NCI-H2227 (cell line): ENCODE results near the gene VSIG10L.
A peak's percentile ranks its signal among the peaks of the same experiment; 100 is the strongest.

Source experiments
- DNase-seq: peaks from one replicate; lab custom pipeline; 2025; ENCODE audit not compliant: unreplicated experiment; lab: John Stamatoyannopoulos, UW

Gene VSIG10L

GRCh38 chr19:51318687-51319648, 23.0 kb downstream of the VSIG10L start:
- DNase-seq: no peak

DNA sequence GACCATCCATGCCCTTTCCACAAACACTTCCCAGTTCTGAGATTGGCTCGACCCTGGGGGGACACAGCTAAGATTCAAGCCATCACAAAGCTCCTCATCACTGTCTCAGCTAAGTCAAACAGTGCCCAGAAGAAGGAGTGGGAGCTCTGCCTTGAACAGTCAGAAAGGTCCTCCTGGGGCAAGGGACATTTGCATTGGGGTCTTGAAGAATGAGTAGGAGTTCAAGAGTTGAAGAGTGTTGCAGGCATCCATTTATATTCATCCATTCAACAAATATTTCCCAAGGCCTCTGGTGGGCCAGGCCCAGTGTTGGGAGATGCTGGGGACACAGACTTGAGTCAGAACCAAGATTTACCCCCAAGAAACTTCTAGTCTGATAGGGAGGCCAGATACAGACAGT, 24.0 kb downstream of the VSIG10L start:
- DNase-seq: no peak

- no peak for DNase-seq
Observed at GRCh38 chr19:51317376-51317775, 24.6 kb downstream of the VSIG10L start.

GRCh38 chr19:51316688-51317087, 25.3 kb downstream of the VSIG10L start:
- DNase-seq: no peak

- DNase-seq: peak; percentile 61
Observed at GRCh38 chr19:51311351-51312257, 30.3 kb downstream of the VSIG10L start, which contains the start of gene IGLON5. Gene IGLON5 (plus strand): TSS chr19:51311644. CDS start chr19:51311848, 204 bp downstream.

DNA sequence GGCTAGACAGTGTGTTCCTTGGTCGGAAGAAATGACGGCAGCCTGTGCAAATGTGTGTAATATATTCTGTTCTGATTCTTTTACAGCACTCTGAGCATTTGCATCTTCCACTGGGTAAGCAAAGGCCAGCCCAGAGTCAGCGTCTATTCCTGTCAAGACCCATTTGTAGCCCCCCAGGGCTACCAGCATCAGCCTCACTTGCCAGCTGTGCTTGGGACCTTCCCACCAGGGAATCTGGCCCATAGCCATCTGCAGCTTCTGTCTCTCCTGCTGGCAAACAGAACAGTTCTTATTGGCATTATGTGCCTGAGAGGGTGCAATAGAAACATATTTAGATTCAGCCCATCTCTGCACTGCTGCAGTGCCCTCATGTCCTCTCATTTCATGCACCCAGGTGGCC, 36.5 kb downstream of the VSIG10L start:
- no peak for DNase-seq

GRCh38 chr19:51301266-51301665, 40.7 kb downstream of the VSIG10L start:
- DNase-seq: no peak

- no peak for DNase-seq
Observed at GRCh38 chr19:51297406-51297805, 44.5 kb downstream of the VSIG10L start.

DNA sequence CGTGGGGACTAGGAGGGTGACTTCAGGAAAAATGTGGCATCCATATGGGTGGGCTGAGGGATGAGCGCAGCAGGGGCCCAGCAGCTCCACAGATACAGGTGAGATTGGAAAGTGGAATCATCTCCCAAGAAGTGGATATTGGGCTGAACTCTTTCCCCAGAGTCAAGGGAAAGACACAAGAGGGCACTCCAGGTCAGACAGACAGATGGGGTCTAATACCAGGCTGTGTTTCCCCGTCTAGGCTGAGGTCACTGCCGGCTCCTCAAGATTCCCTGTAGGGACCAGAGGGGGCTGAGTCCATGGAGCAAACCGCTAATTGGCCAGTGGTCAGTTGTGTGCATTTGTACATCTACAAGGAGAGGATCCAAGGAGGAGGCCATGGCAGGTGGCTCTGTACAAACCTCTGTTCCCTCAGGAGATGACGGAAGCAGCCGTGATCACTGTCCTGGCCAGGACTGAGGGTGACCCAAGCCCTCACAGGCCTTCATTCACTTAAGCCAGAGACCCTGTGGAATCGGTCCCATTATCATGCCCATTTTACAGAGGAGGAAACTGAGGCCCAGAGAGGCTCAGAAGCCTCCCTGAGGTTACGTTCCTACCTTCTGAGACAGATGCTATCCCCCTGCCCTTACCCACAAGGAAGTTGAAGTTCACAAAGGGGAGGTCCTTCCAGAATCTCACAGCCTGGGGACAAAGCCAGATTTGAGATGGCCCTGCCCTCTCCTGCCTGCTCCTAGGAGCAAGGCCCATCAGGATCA, 45.4 kb downstream of the VSIG10L start:
- no peak for DNase-seq

DNA sequence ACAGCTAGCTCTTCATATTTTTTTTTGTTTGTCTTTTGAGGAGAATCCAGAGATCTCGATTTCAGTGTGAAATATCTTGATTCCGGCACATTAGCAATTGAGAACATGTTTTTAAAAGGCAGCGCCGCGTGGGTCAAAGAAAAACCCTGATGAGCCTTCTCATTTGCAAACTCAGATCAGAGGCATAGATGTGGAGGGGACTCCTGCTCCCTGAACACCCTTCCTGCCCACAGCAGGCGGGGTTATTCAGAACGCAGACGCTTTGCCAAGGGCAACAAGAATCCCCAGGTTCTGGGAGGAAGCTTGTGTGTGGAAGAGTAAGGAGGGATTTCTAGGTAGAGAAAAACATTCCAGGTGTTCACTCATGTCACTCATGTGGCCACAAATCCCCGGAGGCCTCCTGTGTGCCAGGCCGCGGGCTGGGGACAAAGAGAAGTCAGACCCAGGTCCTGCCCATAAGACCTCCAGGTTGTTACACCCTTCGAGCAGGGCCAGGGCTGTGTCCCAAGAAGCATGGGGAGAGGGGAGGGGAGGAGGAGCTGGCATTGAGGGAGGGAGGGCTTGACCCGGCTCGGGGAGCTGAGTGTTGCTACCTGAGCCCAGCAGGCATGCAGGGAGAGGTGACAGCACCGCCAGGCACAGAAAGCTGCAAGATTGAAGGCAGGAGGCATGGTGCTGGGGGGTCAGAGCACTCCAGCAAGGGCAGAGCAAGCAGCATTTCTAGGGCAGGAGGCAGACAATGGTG, 46.4 kb downstream of the VSIG10L start:
- DNase-seq: no peak

DNA sequence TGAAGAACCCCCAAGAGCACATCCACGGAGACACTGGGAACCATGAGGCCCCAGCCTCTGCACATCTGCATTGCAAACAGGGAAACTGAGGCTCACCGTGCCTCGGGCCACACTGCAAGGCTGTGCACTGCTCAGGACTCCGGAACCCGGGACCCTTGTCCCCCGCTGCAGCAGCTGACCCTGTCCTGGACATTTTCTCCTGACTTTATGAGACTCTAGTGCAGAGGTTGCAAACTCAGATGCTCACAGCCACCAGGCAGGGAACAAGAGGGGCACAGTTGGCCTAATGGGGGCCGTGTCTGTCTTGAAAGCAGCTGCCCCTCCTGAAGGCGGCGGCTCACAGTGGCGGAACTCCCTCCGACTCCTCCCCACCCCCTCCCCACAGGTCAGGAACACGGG, 47.0 kb downstream of the VSIG10L start:
- DNase-seq: no peak

- no peak for DNase-seq
Observed at GRCh38 chr19:51294211-51294976, 47.5 kb downstream of the VSIG10L start.

GRCh38 chr19:51293571-51294210, 48.2 kb downstream of the VSIG10L start:
- no peak for DNase-seq

- no peak for DNase-seq
Observed at GRCh38 chr19:51292971-51293370, 49.0 kb downstream of the VSIG10L start.

DNA sequence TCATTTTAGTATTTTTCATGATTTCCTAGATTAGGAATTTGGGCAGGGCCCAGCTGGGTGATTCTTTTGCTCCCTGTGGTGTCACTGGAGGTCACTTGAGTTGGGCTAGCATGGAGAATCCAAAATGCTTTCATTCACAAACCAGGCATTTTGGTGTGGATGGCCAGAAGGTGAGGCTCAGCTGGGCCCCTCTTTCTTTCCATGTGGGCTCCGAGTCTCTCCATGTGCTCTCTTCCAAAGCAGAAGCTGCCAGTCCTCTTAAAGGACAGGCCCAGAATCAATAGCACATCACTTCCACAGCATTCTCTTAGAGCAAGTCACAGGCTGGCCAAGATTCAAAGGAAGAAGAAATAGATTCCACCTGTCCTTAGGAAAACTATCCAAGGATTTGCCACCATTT, 52.3 kb downstream of the VSIG10L start:
- no peak for DNase-seq

DNA sequence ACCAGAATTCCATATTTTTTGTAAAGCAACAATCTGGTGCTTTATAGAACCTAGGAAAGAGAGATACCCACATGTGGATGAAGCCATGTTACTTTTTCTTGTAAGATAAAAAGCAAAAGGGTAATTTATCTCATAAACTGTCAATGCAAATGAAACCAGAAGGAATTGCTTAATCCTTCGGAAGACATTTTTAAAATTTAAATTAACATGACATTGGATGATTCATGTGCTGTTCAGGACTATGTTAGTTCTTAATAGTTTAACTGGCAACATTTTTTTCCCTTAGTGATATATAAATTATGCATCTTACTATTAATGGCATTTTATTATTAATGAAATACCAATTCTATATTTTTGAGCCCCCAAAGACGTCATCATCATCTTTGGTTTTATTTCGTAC, 56.3 kb downstream of the VSIG10L start:
- no peak for DNase-seq

GRCh38 chr19:51282335-51282734, 59.6 kb downstream of the VSIG10L start:
- DNase-seq: no peak
